Hepatic stellate cell (primary cell): ENCODE data around the gene ADCY2.
"Not testable (repeated sequence)": the region's sequence is repeated elsewhere in the genome, so short reads cannot be mapped to it uniquely, and the experiment has no call there.

Experiments
- DNase-seq: peaks from one replicate; pipeline ENCODE4 v3.0.0; 2011; ENCODE audit warnings: low spot score

Gene ADCY2

DNA sequence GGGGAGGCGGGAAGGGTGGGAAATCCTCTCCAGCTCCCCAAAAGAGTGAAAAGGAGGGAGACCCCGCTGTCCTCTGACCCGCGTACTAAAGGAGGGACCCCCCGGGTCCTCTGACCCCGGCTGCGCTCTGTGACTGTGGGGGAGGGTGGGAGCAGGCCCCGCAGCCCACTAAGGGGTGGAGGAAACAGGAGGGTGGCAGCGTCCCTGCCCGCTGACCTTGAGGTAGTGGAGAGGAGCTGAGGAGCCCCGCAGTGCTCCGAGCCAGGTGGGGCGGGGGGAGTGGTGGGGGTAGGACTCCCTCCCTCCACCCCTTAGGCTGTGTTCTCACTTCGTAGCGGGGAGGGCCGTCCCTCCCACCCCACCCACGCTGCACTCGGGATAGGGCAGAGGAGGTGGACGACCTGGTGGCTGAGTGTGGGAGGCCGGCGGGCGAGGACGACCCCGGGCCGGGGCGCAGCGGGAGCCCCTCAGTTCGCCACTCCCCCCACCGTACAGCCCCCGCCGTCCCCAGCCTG, 449 bp upstream of the ADCY2 start:
- DNase-seq = no peak

DNA sequence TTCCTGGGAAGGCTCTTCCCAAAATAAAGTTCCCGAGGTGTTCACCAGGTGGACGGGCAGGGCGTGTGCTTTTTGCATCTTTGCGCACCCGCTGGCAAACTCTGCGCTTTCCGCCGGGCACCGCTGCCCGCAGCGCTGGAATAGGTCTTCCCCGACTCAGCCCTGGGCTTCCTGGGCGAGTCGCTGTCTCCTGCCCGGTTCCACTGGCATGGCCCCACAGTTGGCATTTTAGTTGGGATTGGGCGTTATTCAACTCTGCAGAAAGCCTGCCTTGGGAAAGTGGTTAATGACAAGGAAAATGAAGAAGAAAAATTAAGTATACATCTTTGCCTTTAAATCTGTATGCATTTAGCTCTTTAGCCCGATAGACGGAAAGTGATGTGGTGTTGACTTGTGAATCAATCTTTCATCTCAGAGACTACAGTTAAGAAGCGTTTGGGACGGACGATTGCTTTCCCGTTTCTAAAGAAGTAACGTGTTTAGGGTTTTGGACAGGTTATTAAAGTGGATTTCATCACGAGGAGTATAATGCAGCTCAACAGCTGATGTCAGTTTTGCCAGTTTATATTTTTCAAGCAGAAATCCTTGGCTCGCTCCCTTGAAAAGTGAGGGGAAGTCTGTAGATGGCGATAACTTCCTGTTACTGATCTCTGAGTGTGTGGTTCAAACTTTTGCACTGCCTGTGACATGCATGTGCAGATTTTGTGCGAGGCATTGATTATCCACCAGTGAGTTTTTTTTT, 946 bp downstream of the ADCY2 start:
- DNase-seq = no peak

DNA sequence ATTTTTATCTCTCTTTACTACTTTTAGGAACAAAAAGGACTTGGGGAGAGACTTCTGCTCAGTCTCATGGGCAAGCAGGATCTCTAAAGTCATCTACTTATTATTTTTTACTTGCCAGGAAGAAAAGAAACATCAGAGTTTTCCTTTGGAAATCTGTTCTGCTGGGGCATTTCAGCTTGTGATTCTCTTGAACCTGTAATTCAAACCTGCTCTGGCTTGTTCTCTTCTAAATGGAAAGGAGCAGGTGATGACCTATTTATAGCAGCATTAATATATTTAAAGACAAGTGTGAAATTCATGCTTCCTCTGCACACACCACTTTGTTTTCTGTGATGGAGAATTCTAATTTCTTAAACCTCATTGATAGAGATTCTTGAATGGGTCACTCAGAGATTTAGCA, 2.0 kb downstream of the ADCY2 start:
- no peak for DNase-seq

- DNase-seq = no peak
Observed at GRCh38 chr5:7398596-7399280, 2.8 kb downstream of the ADCY2 start.

DNA sequence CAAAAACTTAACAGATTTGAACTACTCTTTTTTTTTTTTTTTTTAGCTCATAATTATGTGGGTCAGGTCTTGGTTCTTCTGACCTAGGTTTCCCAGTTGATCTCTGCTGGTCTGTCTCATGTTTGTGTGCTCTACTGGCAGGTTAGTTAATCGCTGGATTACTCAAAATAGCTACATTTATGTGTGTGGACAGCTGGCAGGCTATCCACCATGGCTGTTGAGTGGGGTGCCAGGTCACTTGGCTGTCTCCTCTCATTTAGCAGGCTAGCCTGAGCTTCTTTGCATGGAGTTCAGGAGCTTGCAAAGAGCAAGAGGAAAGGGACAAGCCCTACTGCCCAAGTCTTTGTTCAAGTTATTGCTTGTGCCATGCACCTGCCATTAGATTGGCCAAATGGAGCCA, 9.3 kb downstream of the ADCY2 start:
- no peak for DNase-seq

DNA sequence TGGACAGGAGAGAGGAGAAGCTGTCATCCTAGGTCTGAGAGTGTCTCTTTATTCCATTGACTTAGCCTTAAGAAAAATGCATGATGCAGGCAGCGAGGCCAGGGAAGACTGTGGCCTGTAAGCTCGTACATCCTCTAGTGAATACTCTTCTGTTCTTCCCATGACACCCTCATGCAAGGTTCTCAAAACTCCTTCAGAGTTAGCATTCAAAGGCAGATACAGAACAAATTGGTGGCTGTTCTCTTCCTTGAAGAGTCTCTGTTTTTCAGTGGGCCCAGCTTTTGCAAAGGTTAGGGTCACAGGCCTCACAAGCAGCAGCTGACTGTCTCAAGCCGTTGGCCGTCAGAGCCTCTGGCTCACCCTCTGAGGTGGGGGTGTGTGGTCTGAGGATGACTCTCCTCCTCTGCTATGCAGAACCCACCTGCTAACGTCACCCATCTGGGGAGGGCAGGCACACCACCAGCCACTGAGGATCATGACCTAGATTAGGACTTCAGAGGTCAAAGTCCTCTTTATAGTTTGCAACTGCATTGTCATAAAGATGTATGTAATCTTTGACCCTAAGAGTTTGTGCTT, 15.1 kb downstream of the ADCY2 start:
- DNase-seq = no peak

DNA sequence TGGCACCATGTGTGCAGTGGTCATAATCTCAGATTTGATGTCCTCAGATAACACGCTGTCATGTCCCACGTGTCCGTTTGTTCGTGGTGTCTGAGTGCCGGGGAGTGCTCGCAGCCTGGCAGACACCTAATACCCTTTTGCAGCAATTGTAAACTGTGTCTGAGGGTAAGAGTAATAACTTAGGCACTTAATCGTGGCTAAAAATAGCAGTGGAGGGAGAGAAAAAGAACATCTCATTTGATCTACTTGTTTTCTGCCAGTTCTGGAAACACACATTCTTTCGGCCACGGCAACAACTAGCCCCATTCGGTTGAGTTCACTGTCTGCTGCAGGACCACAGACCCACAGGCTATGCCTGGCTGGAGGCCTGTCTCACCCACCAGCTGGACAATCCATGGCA, 16.5 kb downstream of the ADCY2 start:
- no peak for DNase-seq

DNA sequence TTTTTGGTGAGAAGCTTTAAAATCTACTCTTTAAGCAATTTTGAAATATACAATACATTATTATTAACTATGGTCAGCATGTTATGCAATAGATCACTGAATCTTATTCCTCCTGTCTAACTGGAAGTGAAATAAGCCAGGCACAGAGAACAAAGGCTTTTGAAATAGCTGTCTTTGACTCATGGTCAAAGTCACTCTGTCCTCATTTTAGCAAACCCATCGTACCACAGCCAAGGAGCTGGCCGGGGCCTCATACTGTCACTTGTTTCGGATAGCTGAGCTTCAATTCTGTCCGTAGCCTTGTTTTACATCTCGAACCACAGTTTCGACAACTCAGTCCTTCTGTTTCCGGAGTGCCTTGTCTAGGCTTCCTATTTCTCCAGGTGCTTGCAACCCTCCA, 19.2 kb downstream of the ADCY2 start:
- no peak for DNase-seq

DNA sequence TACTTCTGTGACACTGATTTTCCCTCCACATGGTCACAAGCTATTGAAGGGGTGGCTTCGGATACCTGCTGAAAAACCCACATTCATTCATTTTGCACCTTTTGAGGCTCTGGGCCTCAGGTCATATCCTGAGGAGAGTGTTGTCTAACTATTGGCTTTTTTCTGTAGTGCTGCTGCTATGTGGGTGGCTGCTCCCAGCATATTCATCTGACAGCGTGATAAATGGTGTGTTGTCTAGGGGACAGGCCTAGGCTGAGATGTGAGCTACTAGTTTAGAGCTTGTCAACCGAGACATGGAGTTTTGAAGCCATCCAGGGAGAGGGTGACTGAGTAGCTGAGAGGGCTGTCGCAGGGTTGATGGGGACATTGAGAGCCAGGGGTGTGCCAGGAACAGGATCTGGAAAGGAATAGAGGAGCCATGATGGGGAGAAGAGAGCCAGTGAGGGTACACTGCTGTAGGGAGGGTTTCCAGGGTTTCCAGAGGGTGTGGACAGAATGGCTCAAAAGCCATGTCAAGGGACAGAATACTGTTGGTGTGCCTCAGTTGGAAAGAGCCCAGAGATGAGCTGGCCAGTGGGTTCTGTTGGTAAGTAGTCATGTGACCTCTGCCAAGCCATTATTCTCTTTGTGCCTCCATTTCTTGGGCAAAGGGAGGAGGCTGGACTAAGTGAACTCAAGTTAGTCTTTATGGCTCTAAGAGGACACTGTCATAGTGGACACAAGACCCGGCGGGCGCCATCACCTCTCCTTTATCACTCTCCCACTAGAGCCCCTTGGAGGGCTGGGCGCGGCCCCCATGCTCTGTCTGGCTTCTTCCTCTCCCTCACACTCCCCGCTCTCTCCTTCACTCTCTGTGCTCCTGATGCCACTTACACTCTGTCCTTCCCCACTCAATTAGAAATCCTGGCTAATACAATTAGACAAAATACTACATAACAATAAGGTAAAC, 19.9 kb downstream of the ADCY2 start:
- DNase-seq = no peak

DNA sequence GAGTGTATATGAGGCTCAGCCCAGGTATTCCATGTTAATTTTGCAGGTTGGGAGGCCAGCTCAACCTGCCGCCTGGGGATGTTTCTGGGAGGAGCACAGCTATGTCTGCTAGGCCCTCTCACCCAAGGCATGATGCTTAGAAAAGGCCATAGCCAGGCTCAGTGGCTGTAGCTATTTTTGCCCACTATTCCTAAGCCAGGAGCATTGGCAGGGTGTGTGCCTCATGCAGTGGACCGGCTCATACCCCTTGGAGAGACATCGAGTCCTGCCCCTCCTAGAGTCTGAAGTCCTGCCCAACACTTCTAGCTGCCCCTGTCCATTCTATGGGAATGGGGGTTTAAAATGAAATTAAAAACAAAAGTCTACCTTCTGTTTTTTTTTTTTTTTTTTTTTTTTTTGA, 22.3 kb downstream of the ADCY2 start:
- DNase-seq = no peak

GRCh38 chr5:7419367-7419766, 23.4 kb downstream of the ADCY2 start:
- no peak for DNase-seq

DNA sequence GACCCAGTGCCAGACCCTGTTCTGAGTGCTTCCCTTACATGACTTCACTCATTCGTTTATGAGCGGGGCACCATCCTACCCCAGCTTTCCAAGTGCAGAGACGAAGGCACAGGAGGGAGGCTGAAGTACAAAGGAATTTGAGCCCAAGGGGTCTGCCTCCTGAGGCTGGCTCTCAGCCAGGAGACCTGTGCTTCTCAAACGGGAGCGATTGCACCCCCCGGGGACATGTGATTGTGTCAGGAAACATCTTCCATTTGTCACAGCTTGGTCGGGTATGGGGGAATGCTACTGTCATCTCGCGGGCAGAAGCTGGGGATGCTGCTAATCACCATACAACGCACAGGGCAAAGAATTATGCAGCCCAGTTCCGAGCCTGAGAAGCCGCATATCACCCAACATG, 23.9 kb downstream of the ADCY2 start:
- DNase-seq = no peak

DNA sequence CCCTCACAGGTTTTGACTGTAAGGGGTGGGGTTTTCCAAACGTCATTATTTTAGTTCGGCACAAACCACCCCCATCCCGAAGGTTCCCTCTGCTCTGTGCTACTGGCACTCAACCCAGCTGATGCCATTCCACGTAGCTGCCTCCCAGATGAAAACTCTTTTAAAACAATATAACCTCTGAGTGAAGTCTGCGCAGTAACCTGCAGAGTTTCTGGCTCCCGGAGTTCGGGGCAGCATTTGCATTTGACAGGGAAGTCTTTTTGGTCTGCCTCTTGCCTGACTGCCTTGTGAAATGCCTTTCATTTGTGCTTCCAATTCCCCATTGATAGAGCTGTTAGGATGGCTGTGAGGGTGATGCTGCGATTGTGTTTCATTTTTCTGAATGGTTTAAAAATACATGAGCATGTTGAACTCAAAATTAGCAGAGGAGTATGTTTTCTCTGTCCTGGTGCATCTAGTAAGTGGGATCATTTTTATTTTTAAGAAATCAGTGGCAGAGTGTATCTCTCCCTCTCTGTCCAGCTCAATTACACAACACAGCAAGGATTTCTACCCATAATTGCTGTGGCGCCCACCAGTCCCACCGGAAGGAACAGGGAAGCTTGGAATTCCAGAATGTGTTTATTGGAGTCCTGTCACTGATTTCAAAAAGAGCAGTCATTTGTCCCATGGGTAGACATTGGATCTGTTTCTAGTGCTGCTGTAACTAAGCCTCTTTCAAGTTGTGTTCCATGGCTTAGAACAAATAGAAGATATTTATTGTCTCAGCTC, 24.8 kb downstream of the ADCY2 start:
- DNase-seq = no peak

DNA sequence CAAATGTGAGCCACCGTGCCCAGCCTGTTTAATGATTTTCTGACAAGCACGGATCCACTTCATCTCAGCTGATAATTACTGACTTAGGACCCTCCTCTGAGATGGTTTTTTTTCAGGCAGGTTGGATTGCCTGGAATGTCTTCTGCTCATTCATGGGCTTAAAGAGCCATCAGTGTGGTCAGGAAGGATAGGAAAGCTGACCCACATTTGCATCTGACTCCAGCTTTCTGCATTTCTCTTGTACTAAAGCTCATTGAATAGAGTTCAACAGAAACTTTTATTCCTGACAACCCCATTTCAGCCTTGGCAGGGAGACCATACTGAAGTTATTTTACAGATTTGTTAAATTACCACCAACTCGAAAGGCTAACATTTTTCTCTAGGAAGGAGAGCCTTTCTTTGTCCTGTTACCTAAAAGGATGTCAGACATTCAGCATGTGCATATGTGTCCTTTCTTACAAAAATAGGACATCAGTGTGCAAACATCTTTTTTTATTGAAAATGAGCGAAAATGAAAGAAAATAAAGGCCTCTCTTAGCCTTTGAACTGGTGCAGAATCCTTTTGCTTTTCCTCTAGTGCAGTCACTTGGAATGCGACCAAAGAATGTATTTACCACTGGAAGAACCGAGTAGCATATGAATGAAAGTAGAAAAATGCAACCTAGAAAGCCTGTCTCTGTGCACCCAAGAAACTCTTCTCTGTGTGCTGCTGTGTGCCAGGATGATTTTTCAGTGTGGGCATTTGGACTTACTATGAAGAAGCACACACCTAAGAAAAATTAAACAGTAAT, 26.6 kb downstream of the ADCY2 start:
- no peak for DNase-seq

DNA sequence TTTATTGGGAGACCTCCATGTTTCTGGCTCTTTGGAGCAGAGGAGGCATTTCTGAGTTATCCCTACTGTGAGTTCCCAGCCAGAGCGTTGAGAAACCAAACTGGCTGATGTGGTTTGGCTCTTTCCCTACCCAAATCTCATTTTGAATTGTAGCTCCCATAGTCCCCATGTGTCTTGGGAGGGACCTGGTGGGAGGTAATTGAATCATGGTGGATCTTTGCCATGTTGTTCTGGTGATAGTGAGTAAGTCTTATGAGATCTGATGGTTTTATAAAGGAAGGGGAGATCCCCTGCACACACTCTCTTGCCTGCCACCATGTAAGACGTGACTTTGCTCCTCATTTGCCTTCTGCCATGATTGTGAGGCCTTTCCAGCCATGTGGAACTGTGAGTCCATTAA, 27.3 kb downstream of the ADCY2 start:
- DNase-seq = not testable (repeated sequence)

GRCh38 chr5:7425830-7426229, 29.9 kb downstream of the ADCY2 start:
- no peak for DNase-seq

GRCh38 chr5:7426284-7426683, 30.3 kb downstream of the ADCY2 start:
- no peak for DNase-seq

DNA sequence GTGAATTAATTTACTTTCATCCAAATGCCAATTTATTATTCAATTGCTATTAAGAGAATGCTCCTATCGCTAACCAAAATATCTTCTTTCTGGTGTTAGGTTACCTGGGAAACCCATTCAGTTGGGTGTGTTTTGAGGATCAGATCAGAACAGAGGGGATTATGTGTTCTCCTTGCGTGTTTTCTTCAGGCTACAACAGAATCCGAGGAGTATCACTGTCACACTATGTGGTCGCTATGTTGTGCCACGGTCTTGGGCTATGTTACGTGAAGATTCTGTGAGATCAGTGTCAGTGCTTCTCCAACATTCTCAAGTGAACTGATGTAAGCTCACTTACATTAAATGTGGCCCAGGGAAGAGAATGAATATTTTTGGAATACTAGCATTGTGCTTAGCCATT, 39.0 kb downstream of the ADCY2 start:
- no peak for DNase-seq

DNA sequence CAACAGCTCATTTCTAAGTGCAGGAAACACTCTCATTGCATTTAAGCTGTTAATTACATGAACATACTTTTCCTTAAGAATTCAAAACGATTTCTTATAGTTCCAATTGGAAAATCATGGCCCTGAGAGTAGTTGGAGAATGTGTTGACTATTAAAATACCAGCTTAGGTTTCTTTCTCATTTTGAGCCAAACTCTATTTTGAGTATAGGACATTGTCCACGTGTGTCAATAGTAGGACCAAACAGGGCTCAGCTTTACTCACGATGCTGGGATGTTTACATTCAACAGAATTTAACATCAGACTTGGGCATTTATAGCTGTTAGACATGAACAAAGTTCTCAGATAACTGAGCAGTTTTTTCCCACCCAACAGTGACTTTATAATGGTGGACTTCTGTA, 39.6 kb downstream of the ADCY2 start:
- DNase-seq = no peak

DNA sequence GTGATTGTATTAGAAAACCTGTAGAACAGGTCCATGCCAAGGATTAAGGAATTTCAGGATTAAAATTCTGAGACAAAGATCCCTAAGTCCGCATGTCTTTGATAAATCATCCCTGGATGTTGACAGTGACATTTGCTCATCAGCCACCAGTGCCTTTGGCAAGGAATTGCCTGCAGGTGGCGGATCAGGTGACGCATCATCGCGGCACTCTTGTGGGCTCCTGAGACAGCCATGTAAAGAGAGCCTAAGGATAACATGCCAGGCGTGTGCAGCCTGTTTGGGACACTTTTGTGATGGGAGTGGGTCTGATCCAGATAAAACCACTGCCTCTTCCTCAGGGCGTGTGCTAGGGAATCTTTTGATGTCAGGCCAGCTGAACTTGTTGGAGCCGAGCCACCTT, 40.6 kb downstream of the ADCY2 start:
- no peak for DNase-seq

DNA sequence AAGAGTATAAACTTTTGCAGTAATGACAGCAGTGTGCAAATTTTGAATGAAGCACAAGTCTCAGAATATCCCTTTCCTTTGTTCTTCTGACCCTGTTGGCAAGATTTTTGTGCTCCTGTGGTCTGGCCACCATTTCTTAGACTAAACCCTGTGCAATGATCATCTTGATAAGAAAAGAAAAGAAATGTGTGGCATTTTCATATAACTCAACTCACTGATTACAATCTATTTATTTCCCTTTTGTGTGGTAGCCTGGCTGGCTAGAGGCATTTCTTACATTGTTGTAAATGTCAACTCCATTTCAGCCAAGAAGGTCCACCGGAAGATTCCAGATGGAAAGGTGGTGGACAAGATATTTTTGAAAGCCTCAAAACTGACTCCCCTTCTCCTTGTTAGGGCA, 41.9 kb downstream of the ADCY2 start:
- no peak for DNase-seq
